HG03045 (cell line): ENCODE results near the gene SAT2.
"Not testable (repeated sequence)": the region's sequence is repeated elsewhere in the genome, so short reads cannot be mapped to it uniquely, and the experiment has no call there.

Experiments
- ATAC-seq: cut with Tn5 transposase; IDR thresholded peaks from one replicate; pipeline ENCODE4 v1.9.1; 2021; ENCODE audit warnings: mild to moderate bottlenecking, moderate library complexity; ENCODE audit not compliant: unreplicated experiment

Gene SAT2

GRCh38 chr17:7627250-7628121 lies at the start of gene SAT2:
SAT2 (minus strand) TSS chr17:7627821; CDS start chr17:7627635, 186 bp downstream.
- ATAC-seq: peak; percentile 88

GRCh38 chr17:7676533-7676932 lies 48.9 kb upstream of the SAT2 start:
- no peak for ATAC-seq

DNA sequence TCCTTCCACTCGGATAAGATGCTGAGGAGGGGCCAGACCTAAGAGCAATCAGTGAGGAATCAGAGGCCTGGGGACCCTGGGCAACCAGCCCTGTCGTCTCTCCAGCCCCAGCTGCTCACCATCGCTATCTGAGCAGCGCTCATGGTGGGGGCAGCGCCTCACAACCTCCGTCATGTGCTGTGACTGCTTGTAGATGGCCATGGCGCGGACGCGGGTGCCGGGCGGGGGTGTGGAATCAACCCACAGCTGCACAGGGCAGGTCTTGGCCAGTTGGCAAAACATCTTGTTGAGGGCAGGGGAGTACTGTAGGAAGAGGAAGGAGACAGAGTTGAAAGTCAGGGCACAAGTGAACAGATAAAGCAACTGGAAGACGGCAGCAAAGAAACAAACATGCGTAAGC lies 47.3 kb upstream of the SAT2 start:
- ATAC-seq: no peak

DNA sequence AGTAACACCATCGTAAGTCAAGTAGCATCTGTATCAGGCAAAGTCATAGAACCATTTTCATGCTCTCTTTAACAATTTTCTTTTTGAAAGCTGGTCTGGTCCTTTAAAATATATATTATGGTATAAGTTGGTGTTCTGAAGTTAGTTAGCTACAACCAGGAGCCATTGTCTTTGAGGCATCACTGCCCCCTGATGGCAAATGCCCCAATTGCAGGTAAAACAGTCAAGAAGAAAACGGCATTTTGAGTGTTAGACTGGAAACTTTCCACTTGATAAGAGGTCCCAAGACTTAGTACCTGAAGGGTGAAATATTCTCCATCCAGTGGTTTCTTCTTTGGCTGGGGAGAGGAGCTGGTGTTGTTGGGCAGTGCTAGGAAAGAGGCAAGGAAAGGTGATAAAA lies 45.6 kb upstream of the SAT2 start:
- no peak for ATAC-seq

- ATAC-seq: no peak
Observed at GRCh38 chr17:7668482-7668881, 40.9 kb upstream of the SAT2 start.

DNA sequence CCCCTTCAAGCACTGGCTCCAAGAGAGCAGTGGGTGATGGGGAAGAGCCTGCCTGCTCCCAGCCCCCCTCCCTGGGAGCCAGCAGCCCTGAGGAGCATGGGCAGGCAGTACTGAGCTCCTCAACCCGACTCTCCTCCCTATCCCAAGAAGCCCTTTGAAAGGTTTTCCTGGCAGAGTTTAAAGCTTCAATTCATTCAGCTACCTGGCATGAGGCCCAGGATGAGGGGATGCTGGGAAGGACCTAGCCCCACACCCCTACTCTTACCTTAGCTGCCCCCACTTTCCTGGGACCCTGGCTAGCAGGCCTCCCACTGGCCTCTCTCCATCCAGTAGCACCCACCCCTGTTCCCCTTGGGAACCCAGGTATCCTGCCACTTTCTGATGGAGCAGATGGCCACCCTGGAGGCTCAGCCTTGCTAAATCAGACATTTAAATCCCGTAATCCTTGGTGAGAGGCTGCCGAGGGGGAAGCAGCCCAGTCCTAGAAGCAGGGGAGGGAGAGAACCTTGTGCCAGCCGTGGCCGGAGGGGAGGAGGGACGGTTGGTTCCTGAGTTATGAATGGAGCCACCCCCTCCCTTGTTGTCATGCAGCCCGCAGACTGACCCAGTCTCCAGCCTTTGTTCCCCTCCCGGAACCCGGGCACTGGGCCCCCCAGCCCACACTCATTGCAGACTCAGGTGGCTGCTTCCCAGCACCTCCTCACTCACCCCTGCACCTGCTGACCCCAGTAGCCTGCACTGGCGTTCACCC lies 40.2 kb upstream of the SAT2 start:
- ATAC-seq: no peak

DNA sequence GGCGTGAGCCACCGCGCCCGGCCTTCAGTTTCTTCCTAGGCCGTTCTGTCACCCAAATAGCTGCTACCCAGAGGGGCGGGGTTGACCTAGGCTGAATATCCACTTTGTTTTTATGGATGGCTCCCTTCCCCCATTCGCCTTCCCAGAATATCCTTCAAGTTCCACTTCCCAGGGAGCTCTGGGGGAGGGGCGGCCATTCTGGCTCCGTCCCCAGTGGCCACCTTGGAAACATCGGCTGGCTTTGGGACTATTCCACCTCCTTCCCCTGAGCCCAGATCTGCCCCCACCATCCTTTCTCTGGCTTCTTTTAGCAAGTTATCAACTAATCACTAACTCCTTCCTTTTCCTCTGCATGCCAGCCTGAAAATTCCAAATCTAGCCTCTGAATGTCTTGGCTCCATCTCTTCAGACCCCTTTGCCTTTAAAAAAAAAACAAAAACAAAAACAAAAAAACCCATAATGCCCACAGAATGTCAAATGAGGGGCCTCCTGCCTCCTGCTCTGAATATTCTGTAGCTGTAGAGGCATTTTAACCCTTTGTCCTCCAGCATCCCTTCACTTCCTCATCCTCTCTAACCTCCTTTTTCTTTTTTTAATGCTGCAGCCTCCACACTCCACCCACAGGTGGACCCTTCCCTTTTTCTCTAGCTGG lies 29.5 kb upstream of the SAT2 start:
- no peak for ATAC-seq

DNA sequence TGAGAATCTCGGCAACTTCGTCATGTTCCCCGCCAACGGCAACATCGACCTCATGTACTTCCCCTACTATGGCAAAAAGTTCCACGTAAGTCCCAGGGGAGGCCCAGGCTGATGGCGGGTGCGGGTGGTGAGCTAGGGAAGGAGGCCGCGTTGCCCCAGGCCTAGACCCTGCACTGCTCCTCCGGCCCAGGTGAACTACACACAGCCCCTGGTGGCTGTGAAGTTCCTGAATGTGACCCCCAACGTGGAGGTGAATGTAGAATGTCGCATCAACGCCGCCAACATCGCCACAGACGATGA lies 27.9 kb upstream of the SAT2 start:
- ATAC-seq: no peak

DNA sequence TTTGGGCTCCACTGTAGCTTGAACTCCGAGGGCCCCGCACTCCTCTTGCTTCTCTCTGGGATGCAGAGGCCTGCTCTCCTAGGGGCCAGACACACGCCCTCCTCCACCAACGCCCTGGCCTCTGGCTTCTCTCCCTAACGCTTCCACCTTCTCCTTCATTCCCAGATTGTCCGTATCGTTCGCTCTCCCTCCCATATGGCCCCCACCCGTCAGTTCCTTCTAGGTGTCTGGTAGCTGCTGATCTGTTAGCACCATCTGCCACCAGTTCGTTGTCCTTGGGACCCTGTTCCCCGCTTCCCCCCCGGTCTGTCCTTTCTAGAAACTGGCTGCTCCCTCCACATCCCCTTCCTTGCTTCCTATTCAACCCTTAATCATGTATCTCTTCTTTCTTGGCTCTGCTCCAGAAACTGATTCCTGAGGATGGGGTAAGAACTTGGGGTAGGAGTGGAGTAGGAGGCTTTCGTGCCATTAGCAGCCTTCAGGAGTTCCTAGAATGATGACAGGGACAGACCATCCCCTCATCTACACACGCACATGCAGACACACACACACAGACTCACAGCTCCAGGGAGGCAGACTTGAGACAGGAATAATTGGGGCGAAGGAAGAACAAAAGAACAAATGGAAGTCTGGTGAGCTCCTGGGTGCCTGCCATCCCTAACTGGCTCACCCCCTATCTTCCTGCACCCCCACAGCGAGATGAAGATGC lies 27.4 kb upstream of the SAT2 start:
- no peak for ATAC-seq

GRCh38 chr17:7652388-7653356 lies 25.1 kb upstream of the SAT2 start:
- no peak for ATAC-seq

DNA sequence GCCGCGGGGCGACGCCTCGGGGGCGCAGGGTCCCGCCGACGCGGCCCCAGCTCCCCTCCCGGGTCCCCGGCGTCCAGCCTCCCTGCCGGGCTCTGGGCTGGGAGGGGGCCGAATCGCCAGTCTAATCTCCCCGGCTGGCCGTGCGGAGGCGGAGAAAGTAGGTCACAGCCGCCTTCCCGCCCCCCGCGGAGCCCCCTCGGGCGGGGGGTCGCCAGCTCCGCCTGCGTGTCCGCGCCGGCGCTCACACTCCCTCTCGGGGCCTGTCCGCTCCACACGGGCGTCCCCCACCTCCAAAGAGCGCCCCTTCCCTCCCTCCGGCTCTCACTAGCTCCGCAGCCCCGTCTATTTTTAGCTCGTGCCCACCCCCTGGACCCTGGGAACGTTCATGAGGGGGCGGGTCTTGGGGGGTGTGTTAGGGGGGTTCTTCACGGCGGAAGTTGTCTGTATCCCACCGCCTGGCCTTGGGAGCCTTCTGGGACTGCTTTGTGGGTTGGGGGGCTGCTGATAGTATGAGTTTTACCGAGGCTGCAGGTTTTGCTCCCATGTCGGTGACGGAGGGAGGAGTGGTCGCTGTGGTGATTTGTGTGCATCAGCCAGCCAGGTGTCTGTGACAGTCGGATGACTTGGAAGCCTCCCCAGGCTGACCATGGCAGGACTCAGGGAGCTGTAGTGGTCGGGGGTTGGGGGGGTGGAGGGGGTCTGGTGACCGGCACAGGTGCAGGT lies 24.2 kb upstream of the SAT2 start:
- ATAC-seq: no peak

- no peak for ATAC-seq
Observed at GRCh38 chr17:7651097-7651664, 23.6 kb upstream of the SAT2 start.

DNA sequence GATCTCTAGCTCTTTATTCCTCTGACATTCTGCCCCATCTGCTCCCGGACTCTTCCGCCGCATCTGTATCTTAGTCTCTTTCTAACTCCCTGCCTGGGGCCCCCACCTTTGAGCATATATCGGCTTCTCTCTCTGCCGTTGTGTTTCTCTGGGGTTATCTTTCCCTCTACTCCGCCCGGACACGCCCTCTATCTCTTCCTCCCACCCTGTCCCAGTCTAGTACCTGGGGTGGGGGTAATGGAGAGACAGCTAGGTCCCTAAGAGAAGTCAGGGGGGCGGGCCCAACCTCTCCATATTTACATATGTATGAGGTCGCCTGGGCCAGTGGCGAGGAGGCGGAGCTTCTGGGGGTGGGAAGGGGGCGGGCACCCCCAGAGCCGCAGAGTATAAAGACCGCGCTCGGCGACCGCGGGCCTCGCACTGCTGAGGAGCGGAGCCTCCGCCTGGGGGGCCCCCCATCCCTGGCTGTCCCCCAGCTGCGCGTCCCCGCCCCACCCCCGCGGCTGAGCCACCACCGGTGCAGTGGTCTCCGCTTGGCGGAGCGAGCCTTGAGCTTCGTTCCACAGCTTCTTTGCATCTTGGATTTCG lies 23.0 kb upstream of the SAT2 start, which contains the start of gene ATP1B2:
Gene ATP1B2, plus strand, starts transcription at position 418 of the 588 bp plus-strand sequence. CDS start 593 bp downstream, outside the sequence.
- peak; percentile 54 for ATAC-seq

DNA sequence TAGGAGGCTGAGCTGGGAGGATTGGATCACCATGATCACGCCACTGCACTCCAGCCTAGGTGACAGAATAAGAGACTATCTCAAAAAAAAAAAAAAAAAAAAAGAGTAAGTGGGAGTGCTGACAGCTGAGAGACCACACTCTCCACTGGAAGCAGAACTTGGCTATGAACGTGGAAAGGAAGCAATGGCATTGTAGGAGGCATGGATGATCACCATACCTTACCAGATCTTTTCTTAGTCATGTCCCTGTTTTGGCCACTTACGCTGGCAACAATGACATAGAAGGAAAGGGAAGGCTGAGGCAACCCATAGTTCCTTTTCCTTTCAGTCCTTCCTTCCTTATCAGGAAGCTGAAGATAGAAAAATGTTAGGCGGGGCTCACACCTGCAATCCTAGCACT lies 19.4 kb upstream of the SAT2 start:
- ATAC-seq: no peak

DNA sequence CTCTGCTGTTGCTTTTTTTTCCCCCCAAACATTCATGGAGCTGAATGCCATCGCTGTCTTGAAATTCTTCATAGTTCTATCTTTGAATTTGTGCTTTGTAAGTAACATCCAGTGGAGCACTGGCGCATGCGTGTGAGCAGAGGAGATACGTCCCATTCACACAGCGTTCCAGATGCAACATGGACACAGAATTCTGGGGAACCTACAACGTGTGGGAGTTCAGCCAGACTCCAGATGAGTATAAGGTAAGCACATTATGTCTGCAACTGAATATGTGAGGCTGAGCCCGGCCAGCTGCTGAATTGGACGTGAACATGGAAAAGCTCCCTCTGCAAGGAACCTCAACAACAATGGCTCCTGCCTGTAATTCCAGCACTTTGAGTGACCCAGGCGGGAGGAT lies 18.8 kb upstream of the SAT2 start:
- ATAC-seq: no peak

- ATAC-seq: no peak
Observed at GRCh38 chr17:7644775-7645174, 17.2 kb upstream of the SAT2 start.

DNA sequence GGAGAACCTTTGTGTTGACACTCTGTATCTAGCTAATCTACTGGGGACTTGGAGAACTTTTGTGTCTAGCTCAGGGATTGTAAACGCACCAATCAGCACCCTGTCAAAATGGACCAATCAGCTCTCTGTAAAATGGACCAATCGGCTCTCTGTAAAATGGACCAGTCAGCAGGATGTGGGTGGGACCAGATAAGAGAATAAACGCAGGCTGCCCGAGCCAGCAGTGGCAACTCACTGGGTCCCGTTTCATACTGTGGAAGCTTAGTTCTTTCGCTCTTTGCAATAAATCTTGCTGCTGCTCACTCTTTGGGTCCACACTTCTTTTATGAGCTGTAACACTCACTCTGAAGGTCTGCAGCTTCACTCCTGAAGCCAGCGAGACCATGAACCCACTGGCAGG lies 14.0 kb upstream of the SAT2 start:
- not testable (repeated sequence) for ATAC-seq

DNA sequence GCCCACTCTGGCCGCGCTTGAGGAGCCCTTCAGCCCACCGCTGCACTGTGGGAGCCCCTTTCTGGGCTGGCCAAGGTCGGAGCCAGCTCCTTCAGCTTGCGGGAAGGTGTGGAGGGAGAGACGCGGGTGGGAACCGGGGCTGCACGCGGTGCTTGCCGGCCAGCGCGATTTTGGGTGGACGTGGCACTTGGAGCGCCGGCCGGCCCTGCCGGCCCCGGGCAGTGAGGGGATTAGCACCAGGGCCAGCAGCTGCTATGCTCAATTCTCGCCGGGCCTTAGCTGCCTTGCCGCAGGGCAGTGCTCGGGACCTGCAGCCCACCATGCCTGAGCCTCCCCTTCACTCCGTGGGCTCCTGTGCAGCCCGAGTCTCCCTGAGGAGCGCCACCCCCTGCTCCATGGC lies 13.2 kb upstream of the SAT2 start:
- no peak for ATAC-seq

DNA sequence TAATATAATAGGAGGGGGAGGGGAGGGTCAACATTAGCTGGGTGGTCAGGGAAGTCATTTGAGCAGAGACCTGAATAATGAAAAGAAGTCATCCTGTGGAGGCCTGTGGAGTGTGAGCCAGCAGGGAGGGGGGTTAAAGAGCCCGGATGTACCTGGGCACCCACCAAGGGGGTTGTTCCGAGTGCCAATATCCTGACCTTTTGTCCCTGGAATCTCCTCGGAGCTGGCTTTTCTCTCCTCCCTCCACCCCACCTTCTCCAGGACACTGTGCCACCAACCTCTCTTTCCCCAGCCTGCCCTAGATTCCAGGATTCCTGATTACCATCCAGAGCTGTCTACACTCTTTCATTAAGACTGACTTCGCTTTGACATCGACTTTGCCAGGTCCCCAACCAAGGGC lies 8.5 kb upstream of the SAT2 start:
- no peak for ATAC-seq
